Measurements from ENCODE around the gene PPARGC1A.

The PPARGC1A gene

DNA sequence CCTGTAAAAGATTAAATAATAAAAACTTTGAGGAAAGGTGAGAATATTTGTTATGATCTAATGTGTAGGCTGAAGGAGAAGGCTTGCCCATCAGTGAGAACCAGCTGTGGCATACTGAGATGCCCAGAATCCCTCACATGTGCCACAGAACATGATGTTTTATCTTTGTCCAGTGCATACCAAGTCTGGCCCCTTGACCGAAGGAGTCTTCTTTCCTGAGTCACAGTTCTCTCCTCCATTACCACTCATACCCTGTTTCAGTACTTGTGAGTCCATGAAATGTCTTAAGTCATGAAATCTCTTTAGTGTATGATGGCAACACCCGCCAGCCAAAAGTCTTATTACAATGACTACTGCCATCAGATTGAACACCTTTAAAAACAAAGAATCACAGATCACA lies 42.7 kb downstream of the PPARGC1A start:
- no peak overlapping the region for H3K4me3 ChIP-seq (ENCODE audit: low read depth, low read length)
- H3K27me3 ChIP-seq: no peaks in the 10 kb centered on the region
- TF ChIP-seq, protein P1, sequence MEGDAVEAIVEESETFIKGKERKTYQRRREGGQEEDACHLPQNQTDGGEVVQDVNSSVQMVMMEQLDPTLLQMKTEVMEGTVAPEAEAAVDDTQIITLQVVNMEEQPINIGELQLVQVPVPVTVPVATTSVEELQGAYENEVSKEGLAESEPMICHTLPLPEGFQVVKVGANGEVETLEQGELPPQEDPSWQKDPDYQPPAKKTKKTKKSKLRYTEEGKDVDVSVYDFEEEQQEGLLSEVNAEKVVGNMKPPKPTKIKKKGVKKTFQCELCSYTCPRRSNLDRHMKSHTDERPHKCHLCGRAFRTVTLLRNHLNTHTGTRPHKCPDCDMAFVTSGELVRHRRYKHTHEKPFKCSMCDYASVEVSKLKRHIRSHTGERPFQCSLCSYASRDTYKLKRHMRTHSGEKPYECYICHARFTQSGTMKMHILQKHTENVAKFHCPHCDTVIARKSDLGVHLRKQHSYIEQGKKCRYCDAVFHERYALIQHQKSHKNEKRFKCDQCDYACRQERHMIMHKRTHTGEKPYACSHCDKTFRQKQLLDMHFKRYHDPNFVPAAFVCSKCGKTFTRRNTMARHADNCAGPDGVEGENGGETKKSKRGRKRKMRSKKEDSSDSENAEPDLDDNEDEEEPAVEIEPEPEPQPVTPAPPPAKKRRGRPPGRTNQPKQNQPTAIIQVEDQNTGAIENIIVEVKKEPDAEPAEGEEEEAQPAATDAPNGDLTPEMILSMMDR (IDR thresholded peaks at IDR 0.05; ENCODE audit: low read depth, low read length): no peak
- H3K4me1 ChIP-seq: no peaks in the 10 kb centered on the region
- DNase-seq: no peak
- H3K36me3 ChIP-seq: no peaks in the 10 kb centered on the region
- no peaks in the 10 kb centered on the region for H3K9me3 ChIP-seq

DNA sequence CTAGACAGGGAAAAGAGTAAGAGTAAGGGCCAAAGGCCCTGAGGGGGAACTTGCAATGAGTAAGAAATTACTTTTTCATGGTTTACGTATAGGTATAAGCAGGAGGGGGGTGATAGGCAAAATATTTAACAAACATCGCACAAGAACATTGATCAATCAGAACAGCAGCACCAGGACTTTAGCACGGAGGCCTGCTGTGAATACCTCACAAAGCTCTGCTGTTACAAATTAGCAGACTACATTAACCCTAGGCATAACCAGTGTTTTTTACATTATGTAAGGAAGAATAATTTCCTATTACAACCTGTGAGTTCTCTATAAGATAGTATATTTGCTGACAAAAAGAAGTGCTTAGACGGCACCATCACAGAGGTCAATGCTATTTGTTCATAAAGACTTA lies 44.9 kb downstream of the PPARGC1A start:
- TF ChIP-seq, protein P1 (IDR thresholded peaks at IDR 0.05; ENCODE audit: low read depth, low read length): no peak
- H3K4me1 ChIP-seq: no peaks in the 10 kb centered on the region
- H3K9me3 ChIP-seq: no peaks in the 10 kb centered on the region
- H3K4me3 ChIP-seq (ENCODE audit: low read depth, low read length): no peak overlapping the region
- no peaks in the 10 kb centered on the region for H3K36me3 ChIP-seq
- DNase-seq: no peak
- H3K27me3 ChIP-seq: no peaks in the 10 kb centered on the region

- peaks cover 7% of the 10 kb centered on the region for H3K4me1 ChIP-seq
- no peaks in the 10 kb centered on the region for H3K27me3 ChIP-seq
- no peaks in the 10 kb centered on the region for H3K36me3 ChIP-seq
- H3K9me3 ChIP-seq: no peaks in the 10 kb centered on the region
- H3K4me3 ChIP-seq (ENCODE audit: low read depth, low read length): no peak overlapping the region
- DNase-seq: no peak
- TF ChIP-seq, protein P1 (IDR thresholded peaks at IDR 0.05; ENCODE audit: low read depth, low read length): no peak
Observed at GRCh38 chr4:23839279-23839678, 50.6 kb downstream of the PPARGC1A start.

DNA sequence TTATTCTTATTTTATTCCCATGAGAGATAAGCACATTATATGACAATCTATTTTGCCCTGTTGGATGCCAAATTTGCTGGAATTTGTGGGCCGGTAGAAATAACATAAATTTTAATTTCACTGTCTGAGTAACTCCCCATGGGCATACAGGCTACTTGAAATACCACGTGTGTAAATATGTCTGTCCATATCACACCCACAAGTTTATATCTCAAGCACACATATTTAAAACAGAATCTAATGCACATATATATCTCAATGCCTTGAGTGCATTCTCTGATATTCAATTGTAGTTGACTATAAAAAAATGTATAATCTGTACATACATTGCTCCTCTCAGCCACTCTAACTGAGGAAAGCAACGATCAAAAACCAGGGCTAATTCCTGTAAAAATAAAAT lies 51.2 kb downstream of the PPARGC1A start:
- no peak for DNase-seq
- Histone ChIP-seq H3K36me3 (no peaks in the 10 kb centered on the region), H3K4me3 (ENCODE audit: low read depth, low read length) (no peak overlapping the region), H3K4me1 (peaks cover 7% of the 10 kb centered on the region), H3K9me3 (no peaks in the 10 kb centered on the region), H3K27me3 (no peaks in the 10 kb centered on the region)
- TF ChIP-seq, protein P1 (IDR thresholded peaks at IDR 0.05; ENCODE audit: low read depth, low read length): no peak

DNA sequence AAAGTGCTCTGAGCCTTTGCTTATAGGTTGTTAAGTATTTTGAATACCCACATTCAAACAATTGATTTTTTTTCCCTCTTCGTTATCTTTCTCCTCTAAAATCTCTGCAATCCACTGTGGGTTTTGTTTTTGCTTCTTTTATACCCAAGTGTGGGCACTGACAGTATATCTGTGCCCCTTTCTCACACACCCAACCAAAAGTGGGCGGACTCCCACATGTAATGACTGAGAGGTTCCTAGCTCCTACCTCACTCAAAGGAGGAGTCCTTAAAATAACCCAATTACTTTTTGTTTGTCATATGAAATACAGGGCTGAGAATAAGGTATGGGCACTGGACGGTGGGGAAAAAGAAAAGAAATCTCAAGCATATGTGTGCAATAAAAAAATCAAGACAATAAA lies 51.7 kb downstream of the PPARGC1A start:
- Histone ChIP-seq H3K36me3 (no peaks in the 10 kb centered on the region), H3K4me1 (peaks cover 7% of the 10 kb centered on the region), H3K27me3 (no peaks in the 10 kb centered on the region), H3K4me3 (ENCODE audit: low read depth, low read length) (no peak overlapping the region), H3K9me3 (no peaks in the 10 kb centered on the region)
- TF ChIP-seq, protein P1 (IDR thresholded peaks at IDR 0.05; ENCODE audit: low read depth, low read length): no peak
- DNase-seq: no peak

- TF ChIP-seq, protein P1 (IDR thresholded peaks at IDR 0.05; ENCODE audit: low read depth, low read length): no peak
- Histone ChIP-seq H3K36me3 (no peaks in the 10 kb centered on the region), H3K4me3 (ENCODE audit: low read depth, low read length) (no peak overlapping the region), H3K9me3 (no peaks in the 10 kb centered on the region), H3K4me1 (peaks cover 7% of the 10 kb centered on the region), H3K27me3 (no peaks in the 10 kb centered on the region)
- DNase-seq: no peak
Observed at GRCh38 chr4:23837371-23837770, 52.5 kb downstream of the PPARGC1A start.
